Stimulated activated CD8-positive, alpha-beta memory T cell treated with anti-CD3 and anti-CD28 coated beads, Interleukin-7, amount 100 ng/mL, for 4 hours (primary cell): ENCODE measurements around the gene WDR88.
"Not testable (repeated sequence)": the region's sequence is repeated elsewhere in the genome, so short reads cannot be mapped to it uniquely, and the experiment has no call there.

ENCODE experiments used
- DNase-seq, 2 donors: peaks; one replicate each; pipeline ENCODE4 v3.0.0-alpha.2; 2020; ENCODE audit warnings: low read depth in 2 of 2

WDR88 gene

GRCh38 chr19:33210266-33210940 lies 78.5 kb downstream of the WDR88 start:
- no peak for DNase-seq

GRCh38 chr19:33211794-33212435 lies 80.0 kb downstream of the WDR88 start:
- no peak for DNase-seq

GRCh38 chr19:33212436-33213172 lies 80.7 kb downstream of the WDR88 start:
- no peak for DNase-seq

GRCh38 chr19:33214596-33214995 lies 82.7 kb downstream of the WDR88 start:
- no peak for DNase-seq

- DNase-seq, result no peak
These were observed 83.7 kb downstream of the WDR88 start for GRCh38 chr19:33215438-33216197.

- no peak for DNase-seq
These were observed 84.4 kb downstream of the WDR88 start for GRCh38 chr19:33216198-33216830.

- no peak for DNase-seq
These were observed 86.0 kb downstream of the WDR88 start for GRCh38 chr19:33217881-33218280.

GRCh38 chr19:33219261-33219815 lies 87.4 kb downstream of the WDR88 start:
- DNase-seq, result no peak

GRCh38 chr19:33220115-33220514 lies 88.2 kb downstream of the WDR88 start:
- DNase-seq, result no peak

- DNase-seq, result no peak
These were observed 88.8 kb downstream of the WDR88 start for GRCh38 chr19:33220735-33221134.

- no peak for DNase-seq
These were observed 89.7 kb downstream of the WDR88 start for GRCh38 chr19:33221638-33222037.

GRCh38 chr19:33222255-33222654 lies 90.3 kb downstream of the WDR88 start:
- not testable (repeated sequence) for DNase-seq

GRCh38 chr19:33224694-33225457 lies 93.0 kb downstream of the WDR88 start:
- DNase-seq, result no peak
